Mesenchymal stem cell (in vitro differentiated cells and primary cell): ENCODE results near the gene PECR.

Experiments used
- DNase-seq: peaks from one replicate; pipeline ENCODE4 v3.0.0-alpha.2; 2013
- H2AFZ ChIP-seq: one replicate; pipeline ENCODE4 v1.6.1; 2013; ENCODE audit warnings: low read depth, mild to moderate bottlenecking, control low read depth, inconsistent platforms, low read length, moderate library complexity
- H2AK5ac ChIP-seq: 2 replicates; pipeline ENCODE4 v1.6.1; 2013; ENCODE audit warnings: low read length, moderate library complexity, mild to moderate bottlenecking, inconsistent platforms; ENCODE audit not compliant: severe bottlenecking
- H2BK120ac ChIP-seq: one replicate; pipeline ENCODE4 v1.6.1; 2013; ENCODE audit warnings: low read depth, mild to moderate bottlenecking, inconsistent platforms, low read length, moderate library complexity
- H2BK12ac ChIP-seq, 2 experiments: one replicate each; pipeline ENCODE4 v1.6.1; 2013; ENCODE audit warnings: inconsistent platforms in 2 of 2, low read length in 2 of 2, mild to moderate bottlenecking in 2 of 2, moderate library complexity in 2 of 2, control low read depth in 1 of 2
- H2BK15ac ChIP-seq: one replicate; pipeline ENCODE4 v1.6.1; 2013; ENCODE audit warnings: mild to moderate bottlenecking, low read depth, inconsistent platforms; ENCODE audit not compliant: poor library complexity, severe bottlenecking
- H2BK5ac ChIP-seq: 2 replicates; pipeline ENCODE4 v1.6.1; 2013; ENCODE audit warnings: low read depth, mild to moderate bottlenecking, low read length, control low read depth, inconsistent platforms; ENCODE audit not compliant: poor library complexity, severe bottlenecking
- H3K14ac ChIP-seq, 2 experiments: one replicate each; pipeline ENCODE4 v1.6.1; 2013; ENCODE audit warnings: inconsistent platforms in 2 of 2, low read length in 2 of 2, control low read depth in 1 of 2, mild to moderate bottlenecking in 1 of 2, moderate library complexity in 1 of 2
- H3K18ac ChIP-seq, 2 experiments: one replicate each; pipeline ENCODE4 v1.6.1; 2013; ENCODE audit warnings: inconsistent platforms in 2 of 2, low read length in 2 of 2, control low read depth in 1 of 2, low read depth in 1 of 2, mild to moderate bottlenecking in 1 of 2
- H3K23ac ChIP-seq, 2 experiments: one replicate each; pipeline ENCODE4 v1.6.1; 2013; ENCODE audit warnings: inconsistent platforms in 2 of 2, low read length in 2 of 2, mild to moderate bottlenecking in 2 of 2, moderate library complexity in 2 of 2, control low read depth in 1 of 2
- H3K27ac ChIP-seq: 2 replicates; pipeline ENCODE4 v1.5.1; 2013; ENCODE audit warnings: mild to moderate bottlenecking, moderate library complexity, low read length, control low read depth, inconsistent platforms; ENCODE audit not compliant: poor library complexity, severe bottlenecking
- H3K27me3 ChIP-seq, 2 experiments: 2 replicates each; pipeline versions ENCODE4 v1.6.1 to v1.7.0; 2013; ENCODE audit warnings: low read length in 2 of 2, mild to moderate bottlenecking in 2 of 2, moderate library complexity in 2 of 2, control low read depth in 1 of 2, inconsistent platforms in 1 of 2; ENCODE audit not compliant: control insufficient read depth in 1 of 2, insufficient read depth in 1 of 2
- H3K36me3 ChIP-seq, 2 experiments: 2 replicates each; pipeline versions ENCODE4 v1.6.1 to v1.7.0; 2013; ENCODE audit warnings: low read length in 2 of 2, control low read depth in 1 of 2, inconsistent platforms in 1 of 2, low read depth in 1 of 2, mild to moderate bottlenecking in 1 of 2; ENCODE audit not compliant: insufficient read depth in 2 of 2, control insufficient read depth in 1 of 2
- H3K4ac ChIP-seq, 2 experiments: one replicate each; pipeline ENCODE4 v1.6.1; 2013; ENCODE audit warnings: inconsistent platforms in 2 of 2, low read length in 2 of 2, mild to moderate bottlenecking in 2 of 2, moderate library complexity in 2 of 2, control low read depth in 1 of 2, low read depth in 1 of 2
- H3K4me1 ChIP-seq: 2 replicates; pipeline ENCODE4 v1.6.1; 2013; ENCODE audit warnings: low read depth, low read length, control low read depth; ENCODE audit not compliant: control insufficient read depth, insufficient read depth
- H3K4me2 ChIP-seq: 2 replicates; pipeline ENCODE4 v1.6.1; 2013; ENCODE audit warnings: low read length, mild to moderate bottlenecking, inconsistent platforms; ENCODE audit not compliant: poor library complexity, severe bottlenecking
- H3K4me3 ChIP-seq, 2 experiments: 2 replicates each; pipeline versions ENCODE4 v1.5.1 to v1.7.0; 2013; ENCODE audit warnings: low read length in 2 of 2, mild to moderate bottlenecking in 2 of 2, control low read depth in 1 of 2, low read depth in 1 of 2; ENCODE audit not compliant: insufficient read depth in 1 of 2
- H3K79me1 ChIP-seq: replicated peaks from 2 replicates; pipeline ENCODE4 v1.6.1; 2013; ENCODE audit warnings: mild to moderate bottlenecking, control low read depth, low read length, inconsistent platforms; ENCODE audit not compliant: poor library complexity, severe bottlenecking
- H3K9ac ChIP-seq: 2 replicates; pipeline ENCODE4 v1.7.0; 2013; ENCODE audit warnings: mild to moderate bottlenecking, low read length, moderate library complexity
- H3K9me3 ChIP-seq: 2 replicates; pipeline ENCODE4 v1.7.0; 2013; ENCODE audit warnings: mild to moderate bottlenecking, low read length; ENCODE audit not compliant: control insufficient read depth
- H4K8ac ChIP-seq: one replicate; pipeline ENCODE4 v1.6.1; 2013; ENCODE audit warnings: inconsistent platforms, mild to moderate bottlenecking, low read length, moderate library complexity
- H4K91ac ChIP-seq: one replicate; pipeline ENCODE4 v1.6.1; 2013; ENCODE audit warnings: mild to moderate bottlenecking, low read length, inconsistent platforms
- WGBS: methylation state at CpG from one replicate; pipeline ENCODE4 v1.1.7; 2013; ENCODE audit warnings: mixed read lengths; 5-methylcytosine and 5-hydroxymethylcytosine counted together

The PECR gene

DNA sequence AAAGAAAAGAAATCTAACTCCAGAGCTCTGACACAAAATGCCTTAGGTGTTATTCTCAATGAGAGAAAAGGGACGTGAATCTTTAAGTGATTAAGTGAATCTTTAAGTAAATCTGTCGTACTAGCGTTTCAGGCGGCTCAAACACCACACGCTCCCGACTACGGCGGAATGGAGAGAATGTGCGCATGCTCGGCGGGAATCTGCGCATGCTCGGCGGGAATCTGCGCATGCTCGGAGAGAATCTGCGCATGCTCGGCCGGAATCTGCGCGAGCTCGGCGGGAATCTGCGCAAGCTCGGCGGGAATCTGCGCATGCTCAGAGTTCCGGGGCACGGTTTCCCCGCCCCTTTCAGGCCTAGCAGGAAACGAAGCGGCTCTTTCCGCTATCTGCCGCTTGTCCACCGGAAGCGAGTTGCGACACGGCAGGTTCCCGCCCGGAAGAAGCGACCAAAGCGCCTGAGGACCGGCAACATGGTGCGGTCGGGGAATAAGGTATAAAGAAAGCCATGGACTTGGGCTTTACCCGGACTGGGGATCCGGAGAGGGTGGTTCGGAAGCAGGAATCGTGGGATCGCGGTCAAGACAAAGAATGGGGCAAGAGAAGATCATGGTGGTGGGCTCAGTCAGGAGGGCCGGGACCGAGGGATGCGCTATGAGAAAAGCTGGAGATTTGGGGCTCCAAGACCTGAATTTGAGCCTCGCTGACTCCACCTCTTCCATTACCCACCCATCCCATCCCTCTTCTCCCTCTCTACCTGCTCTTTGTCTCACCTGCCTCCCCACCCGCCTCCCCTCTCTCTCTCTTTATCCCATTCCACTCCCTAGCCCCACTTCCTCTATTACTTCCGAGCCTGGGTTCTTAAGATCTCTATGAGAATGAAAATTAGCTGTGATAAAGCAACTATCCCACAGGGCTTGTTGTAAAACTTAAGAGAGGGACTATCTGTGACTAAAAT, 27.6 kb upstream of the PECR start, which contains the start of gene XRCC5:
Gene XRCC5, plus strand, starts transcription at position 382 of the 955 bp plus-strand sequence. Its CDS starts 89 bp downstream, at position 471.
- WGBS: under 1% methylated on average over 49 of the region's 57 CpGs
- H3K27ac ChIP-seq: peak within 1 kb of the TSS; percentile 87
- H3K4ac ChIP-seq: peak within 1 kb of the TSS in 1 of 2 experiments; percentile 90
- H3K9me3 ChIP-seq: no peaks in the 10 kb centered on the region
- H3K23ac ChIP-seq: peak within 1 kb of the TSS in 1 of 2 experiments; percentile 12
- H2AFZ ChIP-seq: peak within 1 kb of the TSS; percentile 24
- peak; percentile 95 for DNase-seq
- peak within 1 kb of the TSS; percentile 74 for H3K4me2 ChIP-seq
- H4K91ac ChIP-seq: peak within 1 kb of the TSS; percentile 57
- H2BK12ac ChIP-seq: no peak within 1 kb of the TSS
- H4K8ac ChIP-seq: peak within 1 kb of the TSS; percentile 89
- H3K18ac ChIP-seq: peak within 1 kb of the TSS; percentile 31 to 82
- H2BK120ac ChIP-seq: peak within 1 kb of the TSS; percentile 30
- H3K36me3 ChIP-seq: peaks cover 5 to 39% of the 10 kb centered on the region in 2 experiments
- no peak within 1 kb of the TSS for H2BK15ac ChIP-seq
- H3K27me3 ChIP-seq: peaks cover 0 to 3% of the 10 kb centered on the region in 2 experiments
- H3K4me3 ChIP-seq: peak within 1 kb of the TSS; percentile 88 to 96
- peak within 1 kb of the TSS in 1 of 2 experiments; percentile 62 for H3K14ac ChIP-seq
- peak within 1 kb of the TSS; percentile 98 for H3K9ac ChIP-seq
- peak within 1 kb of the TSS; percentile 90 for H2AK5ac ChIP-seq
- no peaks in the 10 kb centered on the region for H3K79me1 ChIP-seq
- peaks cover 4% of the 10 kb centered on the region for H3K4me1 ChIP-seq
- H2BK5ac ChIP-seq: peak within 1 kb of the TSS; percentile 83

DNA sequence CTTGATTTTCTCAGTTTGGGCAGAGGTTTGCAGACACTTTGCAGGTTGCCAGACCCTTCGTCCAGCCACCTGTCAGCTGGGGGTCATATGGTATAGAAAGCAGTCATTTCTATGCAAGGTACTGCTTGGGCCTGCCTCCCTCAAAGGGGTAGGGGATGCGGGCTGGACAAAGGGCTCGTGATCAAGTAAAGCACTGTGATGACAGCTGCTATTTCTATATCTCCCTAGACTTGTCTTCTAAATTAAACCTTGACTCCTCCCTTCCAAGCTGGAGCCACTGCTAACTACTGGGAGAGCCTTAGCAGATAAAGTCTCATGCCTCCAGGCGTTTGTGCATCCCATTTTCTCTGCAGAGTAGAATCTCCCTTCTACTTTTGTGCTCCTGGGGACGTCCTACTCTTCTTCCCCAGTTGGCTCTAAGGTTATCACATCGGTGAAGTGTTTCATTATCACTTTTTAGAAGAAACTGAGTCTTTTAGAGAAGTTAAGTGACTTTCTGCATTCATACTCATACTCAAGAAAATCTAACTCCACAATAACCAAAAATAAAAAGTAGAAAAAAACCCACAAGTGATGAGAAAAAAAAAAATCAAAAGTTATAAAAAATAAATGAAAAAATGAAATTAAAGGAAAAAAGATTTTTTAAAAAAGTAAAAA, 26.8 kb upstream of the PECR start:
- Histone ChIP-seq H3K4me3 (peak overlapping the region in 1 of 2 experiments; percentile 77), H3K23ac (no peak overlapping the region), H3K36me3 (peaks cover 1 to 31% of the 10 kb centered on the region in 2 experiments), H3K27me3 (peaks cover 0 to 3% of the 10 kb centered on the region in 2 experiments), H4K8ac (peak overlapping the region; percentile 89), H2AK5ac (peak overlapping the region; percentile 56), H3K14ac (no peak overlapping the region), H4K91ac (no peak overlapping the region), H2AFZ (no peak overlapping the region), H3K79me1 (no peaks in the 10 kb centered on the region), H3K9ac (peak overlapping the region; percentile 98), H3K4ac (peak overlapping the region in 1 of 2 experiments; percentile 70), H3K18ac (no peak overlapping the region), H3K9me3 (no peaks in the 10 kb centered on the region), H3K27ac (no peak overlapping the region), H3K4me1 (peaks cover 4% of the 10 kb centered on the region), H2BK5ac (no peak overlapping the region), H2BK120ac (peak overlapping the region; percentile 30), H2BK15ac (no peak overlapping the region), H3K4me2 (peak overlapping the region; percentile 44), H2BK12ac (no peak overlapping the region)
- WGBS: 49% methylated on average over 5 of the region's 6 CpGs
- no peak for DNase-seq

DNA sequence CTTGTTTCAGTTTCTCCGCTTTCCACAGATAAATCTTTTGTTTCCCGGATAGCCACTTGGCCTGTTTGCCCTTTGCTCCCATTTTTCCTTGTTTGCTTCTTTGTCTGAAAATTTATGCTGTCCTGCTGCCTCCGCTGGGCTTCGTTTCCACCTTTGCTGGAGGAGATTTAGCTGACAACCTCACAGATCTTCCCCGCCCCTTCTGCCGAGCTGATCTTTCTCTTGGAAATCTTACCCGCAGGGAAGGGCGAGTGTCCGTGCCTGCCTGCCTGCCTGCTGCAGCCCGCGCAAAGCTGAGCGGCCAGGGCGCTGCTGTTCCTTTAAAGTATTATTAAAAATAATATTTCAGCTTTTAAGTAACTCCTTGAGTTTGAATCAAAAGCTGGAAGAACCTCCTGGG, 26.2 kb upstream of the PECR start:
- H2BK120ac ChIP-seq: no peak overlapping the region
- no peak overlapping the region for H2AK5ac ChIP-seq
- no peaks in the 10 kb centered on the region for H3K9me3 ChIP-seq
- H2AFZ ChIP-seq: peak overlapping the region; percentile 6
- peaks cover 0 to 3% of the 10 kb centered on the region in 2 experiments for H3K27me3 ChIP-seq
- H2BK12ac ChIP-seq: no peak overlapping the region
- WGBS: 31% methylated on average over 6 of the region's 13 CpGs
- H3K9ac ChIP-seq: peak overlapping the region; percentile 98
- H3K79me1 ChIP-seq: no peaks in the 10 kb centered on the region
- no peak overlapping the region for H3K27ac ChIP-seq
- no peak overlapping the region for H3K14ac ChIP-seq
- no peak overlapping the region for H4K91ac ChIP-seq
- peak overlapping the region in 1 of 2 experiments; percentile 17 for H3K4ac ChIP-seq
- peak; percentile 16 for DNase-seq
- H4K8ac ChIP-seq: peak overlapping the region; percentile 29
- no peak overlapping the region for H2BK5ac ChIP-seq
- no peak overlapping the region for H2BK15ac ChIP-seq
- H3K4me2 ChIP-seq: peak overlapping the region; percentile 43
- no peak overlapping the region for H3K18ac ChIP-seq
- H3K36me3 ChIP-seq: peaks cover 0 to 24% of the 10 kb centered on the region in 2 experiments
- H3K4me1 ChIP-seq: peaks cover 4% of the 10 kb centered on the region
- peak overlapping the region in 1 of 2 experiments; percentile 35 for H3K4me3 ChIP-seq
- H3K23ac ChIP-seq: no peak overlapping the region
